Midbrain (tissue), 1 donor: ENCODE data around the gene MYOZ3.

Source experiments
- DNase-seq: peaks from one replicate; lab custom pipeline; 2025; lab: John Stamatoyannopoulos, UW

MYOZ3 gene

DNA sequence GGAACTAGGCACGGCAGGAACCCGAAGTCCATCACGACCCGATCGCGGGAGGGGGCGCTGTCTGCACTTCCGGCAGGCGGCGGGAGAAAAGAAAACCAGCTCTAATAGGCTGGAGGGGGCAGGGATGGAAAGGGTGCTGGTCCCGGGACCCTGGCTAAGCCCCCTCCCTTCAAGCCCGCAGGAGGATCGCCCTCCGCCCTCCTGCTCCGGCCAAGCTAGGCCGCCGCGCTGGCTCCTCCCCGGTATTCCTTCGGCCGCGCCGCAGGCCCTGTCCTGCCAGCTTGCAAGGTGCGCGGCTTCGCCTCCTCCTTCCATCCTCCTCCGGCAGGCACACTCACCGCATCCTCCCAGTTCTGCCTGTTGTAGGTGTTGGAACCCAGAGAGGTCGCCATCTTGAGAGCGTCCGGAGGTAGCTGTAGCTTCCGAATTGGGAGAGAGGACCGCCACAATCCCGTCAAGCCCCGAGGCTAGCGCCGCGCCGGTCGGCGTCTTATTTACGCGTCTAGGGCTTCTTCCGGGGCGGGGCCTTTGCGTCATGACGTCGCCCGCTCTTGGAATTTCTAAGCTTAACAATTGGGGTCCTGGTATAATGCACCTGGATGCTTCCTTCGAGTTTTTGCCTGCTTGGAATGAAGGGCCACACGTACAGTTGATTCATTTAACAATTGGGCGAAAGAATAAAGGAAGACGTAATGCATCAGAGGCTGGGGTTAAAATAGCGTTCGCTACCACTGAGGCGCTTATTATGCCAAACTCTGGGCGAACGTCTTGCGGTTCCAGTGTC lies 39.7 kb downstream of the MYOZ3 start, which contains the start of gene RBM22:
Gene RBM22, minus strand, starts transcription at position 469 of the 784 bp plus-strand sequence. Its CDS starts 77 bp downstream, at position 392.
- DNase-seq = peak; percentile 95

GRCh38 chr5:150703762-150704161 lies 42.7 kb downstream of the MYOZ3 start:
- no peak for DNase-seq

- no peak for DNase-seq
Measured at GRCh38 chr5:150706776-150707390, 45.8 kb downstream of the MYOZ3 start.

DNA sequence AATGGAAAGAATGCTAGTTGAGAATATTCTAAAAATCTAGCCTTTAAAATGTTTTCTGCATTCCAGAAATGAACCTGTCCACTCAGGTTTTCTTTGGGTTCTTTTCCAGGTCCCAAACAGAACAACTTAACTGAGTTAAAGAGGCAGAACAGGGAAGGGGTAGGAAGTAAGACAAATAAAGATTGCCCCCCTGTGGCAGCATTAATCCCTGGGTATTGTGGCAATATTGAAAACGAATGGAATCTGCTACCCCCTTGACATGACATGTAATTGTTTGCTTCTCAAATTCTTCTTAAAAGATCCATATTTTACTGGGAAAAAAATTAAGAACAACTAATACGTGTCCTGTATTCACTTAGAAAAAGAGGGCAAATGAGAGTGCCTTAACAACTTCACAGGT lies 49.1 kb downstream of the MYOZ3 start:
- DNase-seq = no peak

DNA sequence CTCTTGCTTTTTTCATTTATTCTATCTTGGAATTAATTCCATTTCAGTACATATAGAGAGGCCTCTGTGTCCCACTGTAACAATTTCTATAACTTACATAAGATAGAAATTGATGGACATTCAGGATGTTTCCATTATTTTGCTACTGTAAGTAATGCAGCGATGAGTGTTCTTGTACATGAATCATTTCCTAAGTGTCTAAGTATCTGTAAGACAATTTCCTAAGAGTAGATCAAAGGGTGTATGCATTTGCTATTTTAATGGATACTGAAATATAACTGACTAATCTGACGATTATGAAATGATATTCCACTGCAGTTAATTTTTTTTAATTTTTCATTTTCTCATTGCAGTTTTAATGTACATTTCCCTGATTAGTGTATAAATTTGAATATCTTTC lies 62.8 kb downstream of the MYOZ3 start:
- DNase-seq = no peak
